GM13976 (cell line): Measurements from ENCODE around the gene TSEN2.

Source experiments
- DNase-seq: peaks from one replicate; pipeline ENCODE4 v3.0.0; 2012; ENCODE audit warnings: low spot score
- in situ Hi-C: fragments of 300-500 bp; cut with MboI; formaldehyde crosslinking; loops from one replicate; pipeline ENCODE4 v1.12.0; 2022; ENCODE audit warnings: low sequenced_read_pairs, mixed read lengths, inconsistent platforms; ENCODE audit not compliant: unreplicated experiment
- TF ChIP-seq, protein P1 (sequence below): IDR thresholded peaks from 2 replicates; pipeline ENCODE4 v1.5.1; 2012; ENCODE audit warnings: borderline replicate concordance, mild to moderate bottlenecking; ENCODE audit not compliant: insufficient read depth; ENCODE audit errors: extremely low read depth, missing control alignments, control extremely low read depth

Gene TSEN2

GRCh38 chr3:12487786-12488185 lies 3.5 kb downstream of the TSEN2 start:
- DNase-seq = no peak
- in situ Hi-C loops = no loop called here

DNA sequence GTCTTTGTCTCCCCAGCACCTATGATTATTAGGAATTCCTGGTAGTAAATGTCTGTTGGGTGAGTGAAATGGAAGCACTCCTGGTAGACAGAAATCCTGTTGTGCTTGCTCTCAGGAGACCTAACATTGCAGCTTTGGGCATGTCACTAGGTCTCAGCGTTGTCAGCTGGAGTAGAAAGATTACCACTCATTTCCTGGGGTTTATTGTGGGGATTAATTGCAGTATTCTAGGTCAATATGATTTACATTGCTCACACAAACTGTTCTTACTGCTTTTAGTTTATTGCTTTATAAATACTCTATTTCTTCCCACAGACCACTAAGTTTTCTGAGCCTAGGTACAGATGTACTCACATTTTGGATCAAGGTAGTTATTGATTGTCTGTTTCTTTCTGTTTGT lies 5.1 kb downstream of the TSEN2 start:
- TF ChIP-seq, protein P1, sequence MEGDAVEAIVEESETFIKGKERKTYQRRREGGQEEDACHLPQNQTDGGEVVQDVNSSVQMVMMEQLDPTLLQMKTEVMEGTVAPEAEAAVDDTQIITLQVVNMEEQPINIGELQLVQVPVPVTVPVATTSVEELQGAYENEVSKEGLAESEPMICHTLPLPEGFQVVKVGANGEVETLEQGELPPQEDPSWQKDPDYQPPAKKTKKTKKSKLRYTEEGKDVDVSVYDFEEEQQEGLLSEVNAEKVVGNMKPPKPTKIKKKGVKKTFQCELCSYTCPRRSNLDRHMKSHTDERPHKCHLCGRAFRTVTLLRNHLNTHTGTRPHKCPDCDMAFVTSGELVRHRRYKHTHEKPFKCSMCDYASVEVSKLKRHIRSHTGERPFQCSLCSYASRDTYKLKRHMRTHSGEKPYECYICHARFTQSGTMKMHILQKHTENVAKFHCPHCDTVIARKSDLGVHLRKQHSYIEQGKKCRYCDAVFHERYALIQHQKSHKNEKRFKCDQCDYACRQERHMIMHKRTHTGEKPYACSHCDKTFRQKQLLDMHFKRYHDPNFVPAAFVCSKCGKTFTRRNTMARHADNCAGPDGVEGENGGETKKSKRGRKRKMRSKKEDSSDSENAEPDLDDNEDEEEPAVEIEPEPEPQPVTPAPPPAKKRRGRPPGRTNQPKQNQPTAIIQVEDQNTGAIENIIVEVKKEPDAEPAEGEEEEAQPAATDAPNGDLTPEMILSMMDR = no peak
- no peak for DNase-seq
- in situ Hi-C loops = no loop called here

More at GRCh38 chr3:12487786-12488185, 3.5 kb downstream of the TSEN2 start:
- TF ChIP-seq, protein P1 = no peak

GRCh38 chr3:12489832-12490231 lies 5.6 kb downstream of the TSEN2 start:
- in situ Hi-C loops = no loop called here
- DNase-seq = no peak
- TF ChIP-seq, protein P1 = no peak

GRCh38 chr3:12490547-12490946 lies 6.3 kb downstream of the TSEN2 start:
- TF ChIP-seq, protein P1 = no peak
- in situ Hi-C loops = no loop called here
- DNase-seq = no peak

DNA sequence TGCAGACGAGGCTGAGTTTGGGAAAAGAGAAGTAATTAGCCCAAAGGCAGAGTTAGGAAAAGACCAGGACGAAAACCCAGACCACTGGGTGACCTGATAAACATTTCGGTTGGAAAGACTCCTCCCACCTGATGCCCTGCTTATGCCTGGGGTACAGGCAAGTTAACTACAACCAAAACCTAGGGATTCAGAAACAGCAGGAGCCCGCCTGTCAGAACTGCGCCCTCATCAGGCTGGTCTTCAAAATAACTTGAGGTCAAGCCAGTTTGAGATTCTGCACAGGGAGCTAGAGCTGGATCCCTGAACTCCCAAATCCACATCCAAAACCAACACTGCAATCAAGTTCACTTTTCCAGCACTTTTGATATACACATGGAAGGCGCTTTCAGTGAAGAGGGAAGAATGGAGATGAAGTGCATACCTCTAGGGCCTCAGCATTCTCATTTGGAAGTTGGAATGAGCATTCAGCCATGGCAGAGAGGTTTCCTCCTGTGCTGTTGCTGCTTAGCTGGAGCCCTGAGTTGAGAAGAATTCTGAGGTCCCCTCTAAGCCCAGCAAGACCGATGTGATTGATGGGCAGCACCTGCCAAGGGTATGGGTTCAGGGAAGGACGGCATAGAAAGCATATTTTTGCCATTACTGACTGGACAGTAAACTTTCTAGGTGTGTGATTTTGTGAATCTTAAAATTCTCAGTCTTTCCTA lies 11.6 kb downstream of the TSEN2 start:
- TF ChIP-seq, protein P1 = no peak
- DNase-seq = no peak
- in situ Hi-C loops = no loop called here

DNA sequence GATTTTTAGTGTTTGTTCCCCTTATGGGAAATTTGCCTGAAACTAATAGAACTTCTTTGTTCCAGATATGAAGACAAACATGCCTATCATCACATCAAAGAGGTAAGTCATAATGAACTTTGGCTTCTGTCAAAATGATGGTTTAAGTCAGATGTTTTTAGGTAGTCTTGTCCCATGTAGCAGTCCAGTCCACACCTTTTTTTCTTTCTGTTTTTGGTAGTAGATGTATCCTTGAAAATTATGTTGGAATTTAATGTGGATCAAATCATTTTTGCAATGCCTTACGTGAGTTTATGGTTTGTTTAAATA lies 12.1 kb downstream of the TSEN2 start:
- DNase-seq = no peak
- TF ChIP-seq, protein P1 = no peak
- in situ Hi-C loops = no loop called here
